HG03064 (cell line): ENCODE data around the gene GCG.

Experiments used
- ATAC-seq: cut with Tn5 transposase; IDR thresholded peaks from one replicate; pipeline ENCODE4 v1.9.1; 2021; ENCODE audit warnings: low read depth; ENCODE audit not compliant: unreplicated experiment

Gene GCG

GRCh38 chr2:162106746-162107145, 45.3 kb downstream of the GCG start:
- ATAC-seq = no peak

- ATAC-seq = no peak
Observed at GRCh38 chr2:162106146-162106551, 45.9 kb downstream of the GCG start.

GRCh38 chr2:162103443-162104009, 48.5 kb downstream of the GCG start:
- no peak for ATAC-seq

GRCh38 chr2:162100579-162100978, 51.5 kb downstream of the GCG start:
- ATAC-seq = no peak

GRCh38 chr2:162099836-162100235, 52.2 kb downstream of the GCG start:
- ATAC-seq = no peak
